GM21360 (cell line): ENCODE measurements around the gene LCE2D.
"Not testable (repeated sequence)": the region's sequence is repeated elsewhere in the genome, so short reads cannot be mapped to it uniquely, and the experiment has no call there.

Source experiments
- ATAC-seq: cut with Tn5 transposase; IDR thresholded peaks from one replicate; pipeline ENCODE4 v1.9.1; 2021; ENCODE audit warnings: mild to moderate bottlenecking, moderate library complexity; ENCODE audit not compliant: unreplicated experiment

The LCE2D gene

GRCh38 chr1:152663098-152663497 lies at the start of gene LCE2D:
TSS of gene LCE2D (plus strand) at chr1:152663380. CDS start at chr1:152664106, 726 bp downstream.
- no peak for ATAC-seq

DNA sequence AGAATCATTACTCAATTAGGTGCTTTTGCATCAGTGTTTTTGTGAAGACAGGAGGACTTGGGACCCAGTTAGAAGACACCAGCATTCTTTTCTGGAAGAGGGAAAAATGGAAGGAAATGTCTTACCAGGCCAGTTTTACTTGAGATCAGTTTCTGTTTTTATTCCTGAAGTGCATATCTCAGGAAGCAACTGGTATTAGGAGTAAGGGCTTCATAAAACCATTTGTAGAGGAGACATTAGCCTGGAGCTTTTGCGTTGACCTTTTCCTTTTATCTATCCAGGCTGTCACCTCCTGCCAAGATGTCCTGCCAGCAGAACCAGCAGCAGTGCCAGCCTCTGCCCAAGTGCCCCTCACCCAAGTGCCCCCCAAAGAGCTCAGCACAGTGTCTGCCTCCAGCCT lies 49.7 kb upstream of the LCE2D start, which contains the start of gene LCE3B:
TSS of gene LCE3B (plus strand) at position 301 of the 400 bp plus-strand sequence. CDS start at position 301, 0 bp downstream.
- ATAC-seq = no peak

GRCh38 chr1:152621993-152622392 lies 41.2 kb upstream of the LCE2D start:
- ATAC-seq = no peak

DNA sequence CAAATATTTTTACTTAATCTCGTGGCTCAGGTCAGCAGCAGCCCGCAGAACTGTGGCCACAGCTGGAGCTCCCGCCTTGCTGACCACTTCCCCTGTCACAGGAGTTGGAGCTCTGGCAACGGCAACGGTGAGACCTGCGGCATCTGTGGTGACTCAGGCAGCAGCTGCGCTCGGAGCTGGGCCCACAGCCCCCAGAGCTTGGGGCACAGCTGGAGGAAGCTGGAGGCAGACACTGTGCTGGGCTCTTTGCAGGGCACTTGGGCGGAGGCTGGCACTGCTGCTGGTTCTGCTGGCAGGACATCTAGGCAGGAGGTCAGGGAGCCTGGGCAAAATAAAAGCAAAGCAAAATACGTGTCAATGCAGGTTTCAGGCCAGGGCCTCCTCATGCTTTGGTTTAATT lies 40.4 kb upstream of the LCE2D start, which contains the start of gene LCE3A:
TSS of gene LCE3A (minus strand) at position 301 of the 400 bp plus-strand sequence. CDS start at position 301, 0 bp downstream.
- no peak for ATAC-seq

GRCh38 chr1:152623203-152623844 lies 39.9 kb upstream of the LCE2D start:
- ATAC-seq = no peak

DNA sequence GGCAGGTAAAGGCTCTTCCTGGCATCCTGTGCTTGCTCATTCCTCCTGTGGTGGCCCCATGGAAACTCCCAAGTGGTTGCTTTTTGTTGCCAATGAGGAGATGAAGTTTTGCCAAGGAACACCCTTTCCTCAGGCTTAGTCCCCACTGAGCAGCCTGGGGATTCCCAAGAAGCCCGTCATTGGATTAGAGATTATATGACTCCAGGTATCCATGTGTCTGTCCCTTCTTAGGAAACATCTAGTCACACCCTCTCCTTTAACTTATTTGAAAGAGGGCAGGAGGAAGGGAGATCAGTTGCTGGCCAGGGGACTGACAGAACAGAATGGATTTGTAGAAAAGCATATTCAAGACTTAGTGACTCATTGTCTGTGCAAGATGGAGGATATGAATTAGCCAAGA lies 36.4 kb upstream of the LCE2D start:
- ATAC-seq = no peak

DNA sequence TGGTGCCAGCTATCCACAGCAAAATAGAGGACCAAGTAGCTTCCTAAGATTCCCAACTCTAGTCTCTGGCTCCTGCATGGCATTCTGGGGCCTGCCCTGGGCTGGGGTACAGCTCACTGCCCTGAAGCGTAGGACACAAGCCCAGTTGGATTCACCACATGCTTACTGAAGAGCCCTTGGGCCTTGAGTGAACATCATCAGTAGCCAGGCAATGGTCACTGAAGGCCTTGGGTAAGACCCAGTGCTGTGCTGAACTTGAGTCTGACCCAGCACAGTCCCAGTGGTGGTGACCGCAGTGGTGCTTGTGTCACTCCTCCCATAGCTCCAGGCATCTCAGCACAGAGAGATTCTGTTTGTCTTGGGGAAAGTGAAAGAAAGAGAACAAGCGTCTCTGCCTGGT lies 32.6 kb upstream of the LCE2D start:
- ATAC-seq = no peak

DNA sequence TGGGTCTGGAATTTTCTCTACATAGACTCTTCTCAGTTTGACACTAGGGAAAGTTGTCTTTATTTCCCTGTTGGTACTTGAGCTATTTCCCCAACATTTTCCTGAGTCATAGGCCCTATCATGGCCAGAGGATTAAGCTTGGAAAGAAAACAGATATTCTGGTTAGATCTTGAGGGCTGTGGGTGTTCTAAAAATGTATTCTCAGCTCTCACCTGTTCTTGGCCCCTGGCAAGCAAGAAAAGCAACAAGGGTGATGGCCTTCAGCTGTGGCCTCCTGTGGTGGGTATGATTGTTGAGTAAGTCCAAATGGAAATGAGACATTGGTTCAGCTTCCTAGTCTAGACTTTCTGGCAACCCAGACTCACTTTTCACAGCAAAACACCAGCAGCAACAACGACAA lies 22.8 kb upstream of the LCE2D start:
- no peak for ATAC-seq

- ATAC-seq = no peak
These were observed 19.2 kb upstream of the LCE2D start for GRCh38 chr1:152643945-152644344.

GRCh38 chr1:152645146-152645545 lies 18.0 kb upstream of the LCE2D start:
- no peak for ATAC-seq

- ATAC-seq = no peak
These were observed 16.5 kb upstream of the LCE2D start for GRCh38 chr1:152646656-152647055.

DNA sequence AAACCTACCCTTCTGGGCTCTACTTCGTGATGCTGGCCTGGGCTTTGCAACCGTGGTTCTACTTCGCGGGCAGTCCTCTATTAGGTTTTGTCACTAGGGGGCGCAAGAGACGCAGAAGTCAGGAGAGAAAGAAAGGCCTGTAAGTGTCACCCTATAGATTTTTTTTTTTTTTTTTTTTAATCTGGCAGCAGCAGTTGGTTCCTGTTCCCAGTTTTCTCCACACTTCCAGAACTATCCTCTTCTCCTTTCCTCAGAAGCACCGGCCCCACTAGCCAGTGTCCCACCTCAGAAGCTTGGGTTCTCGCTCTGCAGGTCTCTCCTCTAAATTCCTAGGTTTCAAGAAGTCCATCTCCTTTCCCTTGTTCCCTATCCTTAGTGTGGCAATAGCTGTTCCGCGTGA lies 9.1 kb upstream of the LCE2D start:
- no peak for ATAC-seq

- ATAC-seq = no peak
These were observed 6.7 kb upstream of the LCE2D start for GRCh38 chr1:152656459-152656858.

GRCh38 chr1:152657677-152658076 lies 5.5 kb upstream of the LCE2D start:
- ATAC-seq = no peak

DNA sequence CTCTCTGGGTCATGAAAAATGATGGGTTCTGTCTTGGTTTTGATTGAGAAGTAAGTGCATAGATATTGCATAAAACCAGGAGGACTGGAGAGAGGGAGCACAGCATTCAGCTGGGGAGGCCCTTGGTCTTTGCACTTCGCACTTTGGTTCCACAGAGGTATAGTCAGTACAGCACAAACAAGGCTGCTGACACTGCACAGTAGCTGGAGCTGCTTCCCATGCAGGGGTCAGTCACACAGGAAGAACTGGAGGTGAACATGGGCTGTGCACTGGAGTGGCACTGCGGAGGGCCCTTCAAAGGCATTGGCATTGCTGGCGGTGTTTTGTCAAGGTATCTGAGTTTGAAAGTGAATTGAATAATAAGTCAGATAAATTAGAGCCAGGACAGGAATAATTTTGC lies 4.5 kb upstream of the LCE2D start:
- no peak for ATAC-seq

- ATAC-seq = not testable (repeated sequence)
These were observed 3.0 kb downstream of the LCE2D start for GRCh38 chr1:152666171-152666570.

DNA sequence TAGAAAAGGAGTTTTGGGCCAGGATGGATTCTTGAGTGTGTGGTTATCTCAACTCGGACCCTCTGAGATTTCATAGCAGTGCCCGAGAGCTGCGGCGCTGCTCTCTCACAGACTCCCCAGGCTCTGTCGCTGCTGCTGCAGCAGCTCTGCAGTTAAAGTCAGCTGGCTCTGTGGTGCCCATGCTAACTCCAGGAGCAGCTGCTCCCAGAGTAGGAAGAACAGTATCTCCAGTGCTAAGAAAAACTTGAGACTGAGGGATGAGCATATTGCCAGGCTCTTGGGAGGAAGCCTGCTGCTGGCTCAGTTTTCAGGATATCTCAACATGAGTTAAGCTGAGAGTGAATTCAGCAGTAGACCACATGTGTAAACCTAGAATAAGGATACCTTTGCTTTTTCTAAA lies 4.5 kb downstream of the LCE2D start:
- ATAC-seq = no peak

- no peak for ATAC-seq
These were observed 9.8 kb downstream of the LCE2D start for GRCh38 chr1:152673016-152673415.

GRCh38 chr1:152674983-152675382 lies 11.8 kb downstream of the LCE2D start, which contains the start of gene LCE2C:
TSS of gene LCE2C (plus strand) at chr1:152675279. CDS start at chr1:152676016, 737 bp downstream.
- ATAC-seq = not testable (repeated sequence)

GRCh38 chr1:152679459-152679858 lies 16.3 kb downstream of the LCE2D start:
- no peak for ATAC-seq

DNA sequence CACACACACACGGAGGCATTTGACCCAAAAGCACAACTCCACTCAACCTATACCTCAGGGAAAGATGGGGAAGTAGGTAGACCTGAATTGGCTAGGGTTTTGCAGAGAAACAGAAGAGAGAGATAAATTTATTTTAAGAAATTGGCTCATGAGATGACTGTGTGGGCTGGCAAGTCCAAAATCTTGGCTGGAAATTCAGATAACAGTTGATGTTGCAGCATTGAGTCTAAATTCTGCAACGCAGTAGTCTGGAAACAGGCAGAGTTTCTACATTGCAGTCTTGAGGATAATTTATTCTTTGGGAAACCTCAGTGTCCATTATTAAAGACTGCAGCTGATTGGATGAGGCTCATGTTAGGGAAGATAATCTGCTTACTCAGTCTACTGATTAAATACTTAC lies 18.4 kb downstream of the LCE2D start:
- ATAC-seq = no peak

- ATAC-seq = no peak
These were observed 20.7 kb downstream of the LCE2D start for GRCh38 chr1:152683846-152684245.

GRCh38 chr1:152685823-152686222 lies 22.6 kb downstream of the LCE2D start, which contains the start of gene LCE2B:
TSS of gene LCE2B (plus strand) at chr1:152686123. CDS start at chr1:152686844, 721 bp downstream.
- ATAC-seq = not testable (repeated sequence)
